ENCODE data around the gene HLA-DPA1.
"Not testable (repeated sequence)": the region's sequence is repeated elsewhere in the genome, so short reads cannot be mapped to it uniquely, and the experiment has no call there.

The HLA-DPA1 gene

DNA sequence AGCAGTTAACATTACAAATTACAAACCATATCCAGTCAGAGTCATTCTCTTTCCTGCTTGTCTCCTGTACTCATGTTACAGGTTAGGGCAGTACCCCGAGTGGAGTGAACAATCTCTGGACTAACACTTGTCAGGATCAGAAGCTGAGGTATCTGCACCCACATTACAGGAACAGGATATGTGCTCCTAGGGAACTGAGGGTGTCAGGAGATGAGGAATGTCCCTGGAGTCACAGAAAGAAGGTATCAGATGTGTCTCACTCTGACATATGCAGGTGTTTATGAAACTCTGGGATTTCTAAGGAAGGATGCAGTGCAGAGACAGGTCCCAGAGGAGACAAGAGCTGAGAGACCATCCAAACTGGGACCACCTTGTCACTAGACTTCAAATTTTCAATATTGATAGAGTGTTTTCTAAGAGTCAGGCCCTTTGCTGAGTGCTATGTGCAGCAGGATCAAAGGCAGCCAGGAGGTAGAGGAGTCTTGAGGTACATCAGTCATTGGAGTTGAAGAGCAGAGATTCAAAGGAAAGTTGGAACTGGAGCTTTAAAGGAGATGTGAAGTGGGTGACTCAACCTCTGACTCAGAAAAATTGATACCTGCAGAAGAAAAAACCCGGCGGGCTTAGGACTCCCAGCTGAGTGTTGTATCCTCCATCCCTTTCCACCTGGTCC is 14.9 kb upstream of the HLA-DPA1 start:
- DNase-seq: no peak

- no peak for DNase-seq
Observed at GRCh38 chr6:33085627-33086026, 12.2 kb upstream of the HLA-DPA1 start.

GRCh38 chr6:33082702-33083101 is 9.3 kb upstream of the HLA-DPA1 start:
- DNase-seq: no peak

- DNase-seq: no peak
Observed at GRCh38 chr6:33081098-33081824, 7.8 kb upstream of the HLA-DPA1 start.

DNA sequence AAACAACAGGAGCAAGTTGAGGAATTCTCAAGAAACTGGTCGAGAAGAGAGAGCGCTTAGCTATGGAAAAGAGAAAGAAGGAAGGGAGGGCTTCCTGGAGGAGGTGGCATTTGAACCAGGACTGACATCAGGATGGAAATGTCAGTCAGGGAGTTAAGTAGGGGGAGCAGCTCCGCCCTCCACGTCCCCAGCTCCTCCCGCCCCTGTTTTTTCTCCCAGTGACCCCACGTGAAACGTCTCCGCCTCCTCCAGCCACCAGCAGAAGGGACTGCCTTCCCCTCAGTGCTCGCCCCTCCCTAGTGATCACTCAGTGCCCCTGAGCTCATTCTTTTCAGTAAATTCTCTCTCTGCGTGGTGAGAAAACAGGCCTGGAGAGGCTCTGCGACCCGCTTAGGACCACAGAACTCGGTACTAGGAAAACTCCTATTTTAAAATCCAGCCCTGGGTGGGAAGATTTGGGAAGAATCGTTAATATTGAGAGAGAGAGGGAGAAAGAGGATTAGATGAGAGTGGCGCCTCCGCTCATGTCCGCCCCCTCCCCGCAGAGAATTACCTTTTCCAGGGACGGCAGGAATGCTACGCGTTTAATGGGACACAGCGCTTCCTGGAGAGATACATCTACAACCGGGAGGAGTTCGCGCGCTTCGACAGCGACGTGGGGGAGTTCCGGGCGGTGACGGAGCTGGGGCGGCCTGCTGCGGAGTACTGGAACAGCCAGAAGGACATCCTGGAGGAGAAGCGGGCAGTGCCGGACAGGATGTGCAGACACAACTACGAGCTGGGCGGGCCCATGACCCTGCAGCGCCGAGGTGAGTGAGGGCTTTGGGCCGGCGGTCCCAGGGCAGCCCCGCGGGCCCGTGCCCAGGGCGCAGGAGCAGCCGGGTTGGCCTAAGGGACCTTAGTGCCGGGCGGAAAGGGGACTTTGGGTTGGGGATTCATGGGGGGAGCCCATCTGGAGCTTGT is 7.0 kb upstream of the HLA-DPA1 start:
- DNase-seq: no peak

DNA sequence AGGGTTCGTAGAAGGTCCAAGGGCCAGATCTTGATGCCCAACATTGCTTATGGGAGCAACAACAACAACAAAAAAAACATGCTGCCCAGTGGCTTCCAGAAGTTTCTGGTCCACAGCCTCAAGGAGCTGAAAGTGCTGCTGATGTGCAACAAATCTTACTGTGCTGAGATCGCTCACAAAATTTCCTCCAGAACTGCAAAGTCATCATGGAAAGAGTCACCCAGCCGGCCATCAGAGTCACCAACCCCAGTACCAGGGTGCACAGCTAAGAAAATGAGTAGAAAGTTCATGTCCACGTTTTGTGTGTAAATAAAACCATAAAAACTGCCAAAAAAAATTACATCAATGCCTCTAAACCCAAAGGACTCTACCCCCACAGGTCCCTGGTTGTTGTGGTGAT is 6.1 kb upstream of the HLA-DPA1 start:
- no peak for DNase-seq

DNA sequence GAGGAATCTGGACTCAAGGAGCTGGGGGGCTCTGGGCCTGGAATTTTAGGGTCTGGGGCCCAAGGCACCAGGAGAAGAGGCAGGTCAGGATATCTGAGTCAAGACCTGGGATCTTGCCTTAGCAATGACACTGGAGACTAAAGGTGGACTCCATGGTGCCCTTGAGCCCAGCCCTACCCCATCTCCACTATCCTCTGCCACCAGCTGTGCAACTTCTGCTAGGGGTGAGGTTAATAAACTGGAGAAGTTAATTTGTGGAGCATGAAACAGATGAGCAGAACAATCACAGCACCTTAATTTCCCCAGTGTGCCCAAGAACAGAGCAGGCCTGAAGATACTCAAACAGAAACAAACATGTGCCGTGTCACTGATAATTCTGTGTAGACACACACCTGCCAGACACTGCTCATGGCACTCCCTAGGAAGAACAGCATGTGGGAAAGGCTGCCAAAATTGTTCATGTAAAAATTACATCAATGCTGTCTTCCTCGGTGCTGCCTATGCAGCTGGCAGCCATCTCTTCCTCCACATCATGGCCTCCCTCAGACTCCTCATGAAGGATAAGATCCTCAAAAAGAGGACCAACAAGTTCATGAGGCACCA is 5.6 kb upstream of the HLA-DPA1 start:
- DNase-seq: no peak

DNA sequence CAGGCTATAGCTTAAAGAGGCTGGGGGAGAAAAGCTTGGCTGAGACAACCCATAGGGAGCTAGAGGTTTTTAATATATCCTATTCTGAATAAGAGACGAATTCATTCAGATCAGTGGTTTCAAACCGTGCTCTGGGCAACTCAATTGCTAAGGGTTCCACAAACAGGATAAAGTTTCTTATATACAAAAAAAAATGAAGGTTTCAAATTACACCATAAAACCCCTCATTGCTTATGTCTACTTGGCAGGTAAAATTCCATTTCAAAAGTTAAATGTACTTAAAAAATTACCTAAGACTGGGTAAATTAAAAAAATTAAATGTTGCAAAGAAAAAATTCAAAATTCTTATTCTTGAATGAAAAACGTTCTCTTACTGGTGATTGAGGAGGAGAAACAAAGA is 5.0 kb upstream of the HLA-DPA1 start:
- DNase-seq: no peak

GRCh38 chr6:33077908-33078307 is 4.5 kb upstream of the HLA-DPA1 start:
- DNase-seq: no peak

- no peak for DNase-seq
Observed at GRCh38 chr6:33076406-33076934, 3.0 kb upstream of the HLA-DPA1 start.

GRCh38 chr6:33075568-33076405 is 2.3 kb upstream of the HLA-DPA1 start, which contains the start of gene HLA-DPB1:
HLA-DPB1 (plus strand) TSS chr6:33075990; CDS start chr6:33076042, 52 bp downstream.
- DNase-seq: no peak

DNA sequence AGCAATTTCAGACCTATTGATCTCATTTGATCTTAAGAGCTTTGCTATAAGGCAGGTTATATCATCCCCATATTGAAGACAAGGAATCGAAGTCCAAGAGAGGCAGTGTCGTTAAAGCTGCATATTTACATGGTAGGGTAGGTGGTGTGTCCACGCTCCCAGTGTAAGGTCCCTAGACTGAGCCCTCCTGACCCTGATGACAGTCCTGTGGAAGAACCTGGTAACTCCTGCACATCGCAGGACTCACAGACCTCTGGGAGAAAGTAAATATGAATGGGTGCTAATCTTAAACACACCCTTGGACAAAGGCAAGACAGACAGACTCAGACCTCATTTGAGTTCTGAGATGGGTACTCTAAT is 1.7 kb upstream of the HLA-DPA1 start:
- no peak for DNase-seq

GRCh38 chr6:33072508-33073100 is 845 bp downstream of the HLA-DPA1 start:
- no peak for DNase-seq

DNA sequence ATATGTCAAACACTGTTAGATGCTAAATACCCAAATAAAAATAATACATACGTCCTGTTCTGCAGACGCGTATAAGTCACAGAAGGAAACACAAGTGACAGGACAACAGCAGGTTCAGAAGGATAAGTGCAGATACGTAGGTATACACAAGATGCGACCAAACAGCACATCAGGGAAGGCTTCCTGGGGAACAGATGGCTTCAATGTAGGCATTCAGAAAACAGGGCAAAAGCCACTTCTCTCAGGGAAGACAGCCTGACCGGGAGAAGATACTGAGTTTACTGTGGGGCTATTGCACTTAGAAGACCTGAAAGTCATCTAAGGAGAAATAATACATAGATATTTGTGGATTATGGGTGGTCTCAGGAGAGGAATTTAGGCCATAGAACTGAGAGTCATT is 1.9 kb downstream of the HLA-DPA1 start:
- DNase-seq: no peak

- DNase-seq: no peak
Observed at GRCh38 chr6:33070909-33071308, 2.5 kb downstream of the HLA-DPA1 start.

DNA sequence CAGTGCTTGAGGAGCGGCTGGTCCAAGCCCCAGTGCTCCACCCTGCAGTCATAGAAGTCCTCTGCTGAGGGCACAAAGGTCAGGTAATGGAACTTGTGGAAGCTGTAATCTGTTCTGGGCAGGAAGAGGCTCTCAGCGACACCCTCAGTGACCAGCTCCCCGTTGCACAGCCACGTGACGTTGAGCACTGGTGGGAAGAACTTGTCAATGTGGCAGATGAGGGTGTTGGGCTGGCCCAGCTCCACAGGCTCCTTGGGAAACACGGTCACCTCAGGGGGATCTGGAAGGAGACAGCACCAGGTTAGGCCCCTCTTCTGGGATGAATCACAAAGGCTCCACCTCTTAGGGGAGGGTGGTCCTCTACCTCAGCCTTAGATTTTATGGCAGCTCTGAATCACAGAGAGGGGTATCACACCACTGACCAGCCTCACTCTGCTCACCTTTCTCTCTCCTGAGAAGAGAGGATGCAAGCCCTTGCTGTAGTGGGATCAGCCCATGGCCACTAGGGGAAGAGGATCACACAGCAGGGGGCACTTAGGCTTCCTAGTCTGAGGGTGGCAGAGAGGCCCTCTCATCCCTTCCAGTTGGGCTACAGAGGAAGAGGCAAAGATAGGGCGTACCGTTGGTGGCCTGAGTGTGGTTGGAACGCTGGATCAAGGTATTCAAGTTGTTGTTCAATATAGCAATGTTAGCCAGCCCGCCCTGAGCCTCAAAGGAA is 4.3 kb downstream of the HLA-DPA1 start:
- no peak for DNase-seq

DNA sequence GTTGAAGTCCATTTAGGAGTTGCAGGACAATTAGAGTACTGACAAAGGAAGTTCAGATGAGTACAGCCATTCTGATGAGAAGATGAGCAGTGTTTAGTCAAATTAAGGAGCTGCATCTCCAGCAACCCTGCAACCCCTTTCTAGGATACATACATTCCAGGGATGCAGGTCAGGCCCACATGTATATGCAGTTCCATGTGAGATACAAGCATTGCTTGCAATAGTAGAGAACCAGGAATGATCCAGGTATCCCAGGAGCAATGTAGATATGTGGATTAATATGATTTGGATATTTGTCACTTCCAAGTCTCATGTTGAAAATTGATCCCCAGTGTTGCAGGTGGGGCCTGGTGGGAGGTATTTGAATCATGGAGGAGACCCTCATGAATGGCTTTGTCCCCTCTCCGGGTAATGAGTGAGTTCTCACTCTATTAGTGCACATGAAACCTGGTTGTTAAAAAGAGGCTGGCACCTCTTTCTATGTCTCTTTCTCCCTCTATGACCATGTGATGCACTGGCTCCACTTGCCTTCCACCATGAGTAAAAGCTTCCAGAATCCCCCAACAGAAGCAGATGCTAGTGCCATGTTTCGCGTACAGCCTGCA is 6.4 kb downstream of the HLA-DPA1 start:
- no peak for DNase-seq

- no peak for DNase-seq
Observed at GRCh38 chr6:33065312-33065711, 8.1 kb downstream of the HLA-DPA1 start.

GRCh38 chr6:33064723-33065122 is 8.7 kb downstream of the HLA-DPA1 start:
- no peak for DNase-seq

DNA sequence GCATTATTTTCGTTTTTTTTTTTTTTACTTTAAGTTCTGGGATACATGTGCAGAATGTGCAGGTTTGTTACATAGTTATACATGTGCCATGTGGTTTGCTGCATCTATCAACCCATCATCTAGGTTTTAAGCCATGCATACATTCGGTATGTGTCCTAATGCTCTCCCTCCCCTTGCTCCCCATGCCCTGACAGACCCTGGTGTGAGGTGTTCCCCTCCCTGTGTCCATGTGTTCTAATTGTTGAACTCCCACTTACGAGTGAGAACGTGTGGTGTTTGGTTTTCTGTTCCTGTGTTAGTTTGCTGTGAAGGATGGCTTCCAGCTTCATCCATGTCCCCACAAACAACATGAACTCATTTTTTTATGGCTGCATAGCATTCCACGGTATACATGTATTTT is 10.0 kb downstream of the HLA-DPA1 start:
- not testable (repeated sequence) for DNase-seq

Data from cortex of kidney (tissue), 1 donor.